T-cell (primary cell): ENCODE results near the gene C20orf173. TPM values are rescaled to one million over a fixed set of nuclear protein-coding genes. Genes with fewer than 3 reads are reported as not detected.

Experiments used
- ATAC-seq, 4 experiments: fragments of 200-7000 bp in 3 of 4; fragments of 150-1000 bp in 1 of 4; cut with Tn5 transposase; replicated peaks in 1 of 4; 1 replicate in 3 of 4; 2 replicates in 1 of 4; pipeline ENCODE4 v1.10.0; 2021; ENCODE audit warnings: moderate library complexity in 3 of 4, mild to moderate bottlenecking in 2 of 4, moderate number of reproducible peaks in 1 of 4
- CTCF ChIA-PET, 2 donors: fragments of 300-600 bp; sonication (Branson Sonifier 250); formaldehyde crosslinking; loops; one replicate each; lab custom pipeline; 2022; ENCODE audit warnings: antibody characterized with exemption in 2 of 2; lab: Charles Lee
- POLR2A ChIA-PET, 2 donors: fragments of 300-600 bp; sonication (Branson Sonifier 250); formaldehyde crosslinking; loops; one replicate each; lab custom pipeline; 2022; ENCODE audit warnings: antibody characterized with exemption in 2 of 2; lab: Charles Lee
- DNase-seq, 35 experiments: peaks; one replicate each; pipeline versions ENCODE4 v3.0.0 to v3.0.0-alpha.2; 2013 to 2023
- H3K27ac ChIP-seq: one replicate; pipeline ENCODE4 v1.5.1; 2013; ENCODE audit warnings: low read length
- H3K27me3 ChIP-seq, 2 experiments: replicated peaks in 1 of 2; 1 replicate in 1 of 2; 2 replicates in 1 of 2; pipeline versions ENCODE4 v1.6.1 to v1.7.0; 2013; ENCODE audit warnings: low read length in 1 of 2, mixed read lengths in 1 of 2; ENCODE audit not compliant: control insufficient read depth in 2 of 2, insufficient read depth in 2 of 2; ENCODE audit errors: extremely low read depth in 1 of 2
- H3K36me3 ChIP-seq, 2 donors: 1 replicate in 1 of 2; 2 replicates in 1 of 2; pipeline versions ENCODE4 v1.6.1 to v1.7.0; 2013; ENCODE audit warnings: low read length in 1 of 2; ENCODE audit not compliant: control insufficient read depth in 2 of 2, insufficient read depth in 1 of 2; ENCODE audit errors: extremely low read depth in 1 of 2
- H3K4me1 ChIP-seq, 2 experiments: 1 replicate in 1 of 2; 2 replicates in 1 of 2; pipeline versions ENCODE4 v1.6.1 to v1.7.0; 2013; ENCODE audit warnings: low read length in 2 of 2, mixed read lengths in 1 of 2; ENCODE audit not compliant: insufficient read depth in 2 of 2, control insufficient read depth in 1 of 2; ENCODE audit errors: extremely low read depth in 1 of 2
- H3K4me3 ChIP-seq, 2 donors: 1 replicate in 1 of 2; 2 replicates in 1 of 2; pipeline versions ENCODE4 v1.5.1 to v1.7.0; 2013; ENCODE audit warnings: mild to moderate bottlenecking in 2 of 2, low read length in 1 of 2, moderate library complexity in 1 of 2; ENCODE audit not compliant: control insufficient read depth in 1 of 2; ENCODE audit errors: extremely low read depth in 1 of 2
- H3K9me3 ChIP-seq: 2 replicates; pipeline ENCODE4 v1.7.0; 2013
- H3K27ac Mint-ChIP-seq, 2 donors: one replicate each; pipeline ENCODE4 v1.8.0; 2020 to 2021; ENCODE audit warnings: mild to moderate bottlenecking in 2 of 2, mixed read lengths in 2 of 2
- H3K27me3 Mint-ChIP-seq, 2 donors: one replicate each; pipeline ENCODE4 v1.8.0; 2021 to 2022; ENCODE audit warnings: mixed read lengths in 2 of 2
- H3K36me3 Mint-ChIP-seq: one replicate; pipeline ENCODE4 v1.8.0; 2021; ENCODE audit warnings: mixed read lengths
- H3K4me1 Mint-ChIP-seq, 3 donors: one replicate each; pipeline ENCODE4 v1.8.0; 2020 to 2022; ENCODE audit warnings: mixed read lengths in 3 of 3, mild to moderate bottlenecking in 1 of 3
- H3K4me3 Mint-ChIP-seq, 3 donors: one replicate each; pipeline ENCODE4 v1.8.0; 2020 to 2022; ENCODE audit warnings: mild to moderate bottlenecking in 3 of 3, mixed read lengths in 3 of 3, moderate library complexity in 3 of 3
- H3K9me3 Mint-ChIP-seq, 3 donors: one replicate each; pipeline ENCODE4 v1.8.0; 2020 to 2022; ENCODE audit warnings: mixed read lengths in 3 of 3
- WGBS: methylation state at CpG from one replicate; pipeline ENCODE4 v1.1.5; 2013; ENCODE audit warnings: missing lambda C conversion rate; ENCODE audit not compliant: insufficient coverage; 5-methylcytosine and 5-hydroxymethylcytosine counted together
- total RNA-seq, 35 experiments: library from RNA in 6 of 35; stranded (reverse) in 6 of 35; fragments of 120-200 nt in 1 of 35; gene quantifications; one replicate each; pipeline versions ENCODE4 v1.2.1 to v1.2.4 and lab custom pipeline; 2013 to 2026

The C20orf173 gene
- total RNA-seq, 5 donors from 2014 or later (not counting 1 experiment from before 2014, with no cell fraction given): not detected

GRCh38 chr20:35561268-35561667 lies 31.8 kb upstream of the C20orf173 start:
- DNase-seq (peak in 10 of 35 experiments; percentile 8 to 35 (median 19)), ATAC-seq (peak in 3 of 4 experiments; percentile 30 to 66 (median 65))
- no peak overlapping the region for H3K4me3 Mint-ChIP-seq
- Histone ChIP-seq H3K4me1 (no peaks in the 10 kb centered on the region), H3K4me3 (no peak overlapping the region), H3K27ac (no peak overlapping the region), H3K9me3 (no peaks in the 10 kb centered on the region), H3K27me3 (peaks cover 0 to 3% of the 10 kb centered on the region in 2 experiments), H3K36me3 (peaks cover 0 to 8% of the 10 kb centered on the region in 2 donors)
- no peak overlapping the region for H3K27ac Mint-ChIP-seq
- 70% methylated on average over 1 of the region's 7 CpGs for WGBS
- peaks cover 0 to 2% of the 10 kb centered on the region in 2 donors for H3K27me3 Mint-ChIP-seq
- ChIA-PET CTCF (no interaction called here), POLR2A (no interaction called here)
- peaks cover 16% of the 10 kb centered on the region for H3K36me3 Mint-ChIP-seq
- no peaks in the 10 kb centered on the region for H3K4me1 Mint-ChIP-seq
- no peaks in the 10 kb centered on the region for H3K9me3 Mint-ChIP-seq

DNA sequence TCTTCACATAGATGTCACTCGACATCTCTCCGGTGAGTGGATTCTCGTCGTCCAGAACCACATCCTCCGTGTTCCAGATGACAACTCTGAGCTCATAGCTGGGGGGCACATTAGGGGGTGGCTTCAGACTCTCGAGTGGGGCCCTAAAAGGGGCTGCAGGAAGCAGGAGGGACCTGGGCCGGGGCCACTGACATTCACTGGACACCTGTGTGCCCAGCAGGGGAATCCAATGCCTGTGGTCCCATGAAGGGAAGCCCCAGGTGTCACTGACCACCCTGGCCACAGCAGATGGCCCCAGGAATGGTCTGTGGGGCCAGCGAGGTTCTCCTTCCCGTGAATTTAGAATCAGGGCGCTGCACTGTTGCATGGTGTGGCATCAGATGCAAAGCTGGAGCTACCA lies 31.1 kb upstream of the C20orf173 start:
- ATAC-seq: no peak
- H3K27ac ChIP-seq: no peak overlapping the region
- H3K4me3 ChIP-seq: no peak overlapping the region
- peaks cover 0 to 3% of the 10 kb centered on the region in 2 experiments for H3K27me3 ChIP-seq
- peaks cover 0 to 14% of the 10 kb centered on the region in 2 donors for H3K36me3 ChIP-seq
- POLR2A ChIA-PET: no interaction called here
- H3K9me3 ChIP-seq: no peaks in the 10 kb centered on the region
- H3K27me3 Mint-ChIP-seq: peaks cover 0 to 2% of the 10 kb centered on the region in 2 donors
- 83% methylated on average over 8 of the region's 10 CpGs for WGBS
- CTCF ChIA-PET: no interaction called here
- no peaks in the 10 kb centered on the region for H3K4me1 ChIP-seq
- H3K9me3 Mint-ChIP-seq: no peaks in the 10 kb centered on the region
- no peak overlapping the region for H3K4me3 Mint-ChIP-seq
- DNase-seq: no peak
- no peak overlapping the region for H3K27ac Mint-ChIP-seq
- no peaks in the 10 kb centered on the region for H3K4me1 Mint-ChIP-seq
- H3K36me3 Mint-ChIP-seq: peaks cover 17% of the 10 kb centered on the region

- Mint-ChIP-seq H3K4me3 (no peak overlapping the region), H3K9me3 (no peaks in the 10 kb centered on the region), H3K4me1 (no peaks in the 10 kb centered on the region), H3K27ac (no peak overlapping the region), H3K27me3 (peaks cover 0 to 2% of the 10 kb centered on the region in 2 donors), H3K36me3 (peaks cover 20% of the 10 kb centered on the region)
- H3K9me3 ChIP-seq: no peaks in the 10 kb centered on the region
- CTCF ChIA-PET: no interaction called here
- POLR2A ChIA-PET: no interaction called here
- no peak overlapping the region for H3K4me3 ChIP-seq
- H3K27ac ChIP-seq: no peak overlapping the region
- no peak for ATAC-seq
- H3K27me3 ChIP-seq: peaks cover 0 to 3% of the 10 kb centered on the region in 2 experiments
- H3K4me1 ChIP-seq: no peaks in the 10 kb centered on the region
- peaks cover 3 to 16% of the 10 kb centered on the region in 2 donors for H3K36me3 ChIP-seq
- no peak for DNase-seq
- 85% methylated on average over 10 of the region's 18 CpGs for WGBS
Observed at GRCh38 chr20:35560105-35560511, 30.7 kb upstream of the C20orf173 start.

DNA sequence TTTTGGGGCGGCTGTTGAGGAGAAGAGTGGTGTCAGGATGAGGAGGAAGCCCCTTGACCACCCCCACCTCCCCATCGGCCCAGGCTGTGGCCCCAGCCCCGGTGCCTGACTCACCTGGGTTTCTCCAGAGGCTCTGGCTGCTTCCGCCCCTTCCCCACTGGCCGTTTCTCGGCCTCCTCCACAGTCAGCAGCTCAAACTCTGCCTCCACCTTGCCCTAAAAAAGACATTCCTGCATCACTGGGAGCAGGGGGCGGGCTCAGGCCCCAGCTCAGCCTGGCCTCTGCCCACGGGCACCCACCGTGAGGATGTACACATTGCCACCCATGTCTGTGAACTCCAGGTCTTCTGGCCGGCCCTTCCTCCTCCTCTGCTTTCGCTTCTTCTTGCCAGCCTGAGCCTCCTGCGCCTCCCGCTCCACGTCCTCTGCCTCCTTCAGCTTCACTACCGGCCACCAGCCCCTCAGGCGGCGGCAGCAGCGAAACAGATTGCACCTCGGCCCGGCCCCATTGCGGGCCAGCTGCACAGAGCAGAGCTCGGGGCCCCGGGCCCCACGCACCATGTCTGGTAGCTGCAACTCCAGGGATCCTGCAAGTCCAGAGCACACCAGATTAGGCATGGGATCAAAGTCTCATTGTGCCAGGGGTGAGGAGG lies 29.7 kb upstream of the C20orf173 start:
- H3K36me3 ChIP-seq: peaks cover 10 to 24% of the 10 kb centered on the region in 2 donors
- H3K9me3 Mint-ChIP-seq: no peaks in the 10 kb centered on the region
- 94% methylated on average over 18 of the region's 24 CpGs for WGBS
- no peaks in the 10 kb centered on the region for H3K9me3 ChIP-seq
- peaks cover 0 to 2% of the 10 kb centered on the region in 2 donors for H3K27me3 Mint-ChIP-seq
- DNase-seq (no peak), ATAC-seq (no peak)
- H3K27ac Mint-ChIP-seq: no peak overlapping the region
- H3K4me3 ChIP-seq: no peak overlapping the region
- peaks cover 29% of the 10 kb centered on the region for H3K36me3 Mint-ChIP-seq
- ChIA-PET POLR2A (no interaction called here), CTCF (no interaction called here)
- H3K27ac ChIP-seq: no peak overlapping the region
- no peaks in the 10 kb centered on the region for H3K4me1 ChIP-seq
- no peak overlapping the region for H3K4me3 Mint-ChIP-seq
- peaks cover 0 to 3% of the 10 kb centered on the region in 2 experiments for H3K27me3 ChIP-seq
- H3K4me1 Mint-ChIP-seq: no peaks in the 10 kb centered on the region

GRCh38 chr20:35558451-35558850 lies 29.0 kb upstream of the C20orf173 start:
- POLR2A ChIA-PET: no interaction called here
- WGBS: 80% methylated on average over 2 of the region's 4 CpGs
- no peaks in the 10 kb centered on the region for H3K4me1 ChIP-seq
- no peaks in the 10 kb centered on the region for H3K27me3 Mint-ChIP-seq
- H3K4me3 Mint-ChIP-seq: no peak overlapping the region
- peaks cover 0 to 3% of the 10 kb centered on the region in 2 experiments for H3K27me3 ChIP-seq
- no peaks in the 10 kb centered on the region for H3K9me3 ChIP-seq
- no peaks in the 10 kb centered on the region for H3K9me3 Mint-ChIP-seq
- no peaks in the 10 kb centered on the region for H3K4me1 Mint-ChIP-seq
- CTCF ChIA-PET: no interaction called here
- no peak for DNase-seq
- no peak overlapping the region for H3K27ac Mint-ChIP-seq
- no peak overlapping the region for H3K4me3 ChIP-seq
- peaks cover 30% of the 10 kb centered on the region for H3K36me3 Mint-ChIP-seq
- peaks cover 15 to 29% of the 10 kb centered on the region in 2 donors for H3K36me3 ChIP-seq
- no peak overlapping the region for H3K27ac ChIP-seq
- no peak for ATAC-seq

DNA sequence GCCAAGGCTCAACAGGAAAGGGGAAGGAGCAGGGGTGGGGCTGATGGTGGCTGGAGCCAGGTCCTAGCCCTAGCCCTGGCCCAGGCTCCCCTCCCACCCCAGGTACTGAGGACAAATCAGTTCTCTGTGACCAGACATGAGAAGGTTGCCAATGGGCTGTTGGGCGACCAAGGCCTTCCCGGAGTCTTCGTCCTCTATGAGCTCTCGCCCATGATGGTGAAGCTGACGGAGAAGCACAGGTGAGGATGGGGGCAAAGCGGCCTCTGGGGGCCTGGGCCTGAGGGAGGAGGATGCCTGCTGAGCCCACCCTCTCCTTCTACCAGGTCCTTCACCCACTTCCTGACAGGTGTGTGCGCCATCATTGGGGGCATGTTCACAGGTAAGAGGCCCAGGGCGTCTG lies 27.4 kb upstream of the C20orf173 start:
- 93% methylated on average over 3 of the region's 8 CpGs for WGBS
- no peak overlapping the region for H3K4me3 ChIP-seq
- Mint-ChIP-seq H3K27ac (no peak overlapping the region), H3K4me3 (no peak overlapping the region), H3K27me3 (no peaks in the 10 kb centered on the region), H3K4me1 (no peaks in the 10 kb centered on the region), H3K36me3 (peaks cover 30% of the 10 kb centered on the region), H3K9me3 (no peaks in the 10 kb centered on the region)
- no peak for DNase-seq
- H3K36me3 ChIP-seq: peaks cover 17 to 39% of the 10 kb centered on the region in 2 donors
- no peaks in the 10 kb centered on the region for H3K4me1 ChIP-seq
- ChIA-PET CTCF (no interaction called here), POLR2A (interaction anchor here in 1 of 2 donors (0.6 kb wide), 1 partner anchor 694 kb away, joined by 5 read pairs; no protein-coding TSS in a partner anchor)
- H3K9me3 ChIP-seq: no peaks in the 10 kb centered on the region
- H3K27ac ChIP-seq: no peak overlapping the region
- H3K27me3 ChIP-seq: no peaks in the 10 kb centered on the region
- no peak for ATAC-seq
